Lower leg skin (tissue), 3 donors: ENCODE measurements around the gene ERCC4.

Experiments
- CTCF ChIP-seq, 3 donors: fragments of 450-650 bp; IDR thresholded peaks; one replicate each; pipeline ENCODE4 v1.5.1; 2016; ENCODE audit warnings: antibody characterized with exemption in 3 of 3, mild to moderate bottlenecking in 3 of 3, moderate library complexity in 2 of 3
- POLR2A ChIP-seq, 2 donors: fragments of 450-650 bp; IDR thresholded peaks; one replicate each; pipeline ENCODE4 v1.6.1; 2016 to 2017; ENCODE audit warnings: antibody characterized with exemption in 2 of 2, mild to moderate bottlenecking in 1 of 2, moderate library complexity in 1 of 2

DNA sequence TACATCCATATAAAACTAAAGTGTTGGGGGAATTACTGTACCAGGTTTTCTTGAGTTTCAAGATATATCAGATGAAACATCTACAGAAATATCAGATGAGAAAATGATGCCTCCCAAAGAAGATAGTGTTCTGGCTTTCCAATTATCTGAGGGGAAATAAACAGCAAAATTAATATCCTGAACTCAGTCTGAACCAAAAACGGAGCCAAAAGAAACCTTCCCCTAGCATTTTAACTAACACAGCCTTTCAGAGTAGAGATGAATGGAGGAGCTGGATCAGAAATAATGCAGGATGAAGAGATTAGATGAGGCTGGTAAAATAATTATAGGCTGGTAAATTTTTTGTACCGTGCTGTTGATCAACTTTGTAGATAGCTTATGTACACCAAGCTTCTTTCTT, 16.2 kb downstream of the ERCC4 start:
- TF ChIP-seq CTCF (IDR thresholded peaks at IDR 0.05): no peak
- no peak for TF ChIP-seq POLR2A (IDR thresholded peaks at IDR 0.05)
